Karpas-422 (cell line): ENCODE measurements around the gene CCDC33. TPM values are rescaled to one million over a fixed set of nuclear protein-coding genes. Genes with fewer than 3 reads are reported as not detected.

Experiments used
- DNase-seq: peaks from one replicate; pipeline ENCODE4 v3.0.0-alpha.2; 2015
- H2AFZ ChIP-seq: fragments of 200-600 bp; sonication (generic); 2 replicates; pipeline ENCODE4 v1.6.1; 2014; ENCODE audit warnings: antibody characterized with exemption, low read length, mixed read lengths
- H3K27ac ChIP-seq: fragments of 200-600 bp; sonication (generic); 2 replicates; pipeline ENCODE4 v1.5.1; 2014; ENCODE audit warnings: mild to moderate bottlenecking, low read length, moderate library complexity
- H3K27me3 ChIP-seq: fragments of 200-600 bp; sonication (generic); 2 replicates; pipeline ENCODE4 v1.6.1; 2014; ENCODE audit warnings: low read length, mixed read lengths
- H3K36me3 ChIP-seq: fragments of 200-600 bp; sonication (generic); 2 replicates; pipeline ENCODE4 v1.6.1; 2014; ENCODE audit warnings: low read length, mixed read lengths; ENCODE audit not compliant: insufficient read depth
- H3K4me1 ChIP-seq: fragments of 200-600 bp; sonication (generic); 2 replicates; pipeline ENCODE4 v1.6.1; 2014; ENCODE audit warnings: mild to moderate bottlenecking, low read length, mixed read lengths
- H3K4me2 ChIP-seq: fragments of 200-600 bp; sonication (generic); 2 replicates; pipeline ENCODE4 v1.6.1; 2014; ENCODE audit warnings: low read length, low read depth, mild to moderate bottlenecking; ENCODE audit not compliant: poor library complexity, severe bottlenecking
- H3K4me3 ChIP-seq: fragments of 200-600 bp; sonication (generic); 2 replicates; pipeline ENCODE4 v1.5.1; 2014; ENCODE audit warnings: mild to moderate bottlenecking, antibody characterized with exemption, low read length, mixed read lengths
- H3K79me2 ChIP-seq: fragments of 200-600 bp; sonication (generic); 2 replicates; pipeline ENCODE4 v1.6.1; 2014; ENCODE audit warnings: mild to moderate bottlenecking, low read length, mixed read lengths
- H3K9ac ChIP-seq: fragments of 200-600 bp; sonication (generic); 2 replicates; pipeline ENCODE4 v1.6.0; 2014; ENCODE audit warnings: low read length
- H3K9me2 ChIP-seq: fragments of 200-600 bp; sonication (generic), shearing (Covaris generic); replicated peaks from 2 replicates; pipeline ENCODE4 v1.6.0; 2014; ENCODE audit warnings: mild to moderate bottlenecking, low read length, moderate library complexity; ENCODE audit not compliant: insufficient read depth
- H3K9me3 ChIP-seq: fragments of 300-700, 200-600 bp; sonication (generic); 2 replicates; pipeline ENCODE4 v1.6.1; 2014; ENCODE audit warnings: low read length, mixed read lengths
- H4K20me1 ChIP-seq: fragments of 200-600 bp; sonication (generic); 2 replicates; pipeline ENCODE4 v1.6.1; 2014; ENCODE audit warnings: mild to moderate bottlenecking, antibody characterized with exemption, low read length, low read depth; ENCODE audit not compliant: insufficient read depth
- total RNA-seq: library from RNA; depleted of rRNA; stranded (reverse); fragments of >200 nt; shearing (Covaris generic); gene quantifications from 2 replicates; pipeline ENCODE4 v1.2.3, GENCODE V29; 2014; ENCODE audit warnings: low replicate concordance

CCDC33 gene
- total RNA-seq, 1 experiment from 2014 or later: not detected

- Histone ChIP-seq H3K9me2 (no peaks in the 10 kb centered on the region), H3K4me2 (no peak overlapping the region), H4K20me1 (peaks cover 3% of the 10 kb centered on the region), H3K9ac (no peak overlapping the region), H3K9me3 (no peaks in the 10 kb centered on the region), H3K4me3 (no peak overlapping the region), H3K4me1 (no peaks in the 10 kb centered on the region), H3K79me2 (no peaks in the 10 kb centered on the region), H3K27ac (no peak overlapping the region), H2AFZ (no peak overlapping the region), H3K27me3 (no peaks in the 10 kb centered on the region), H3K36me3 (no peaks in the 10 kb centered on the region)
- no peak for DNase-seq
Measured at GRCh38 chr15:74300057-74300795, 64.1 kb downstream of the CCDC33 start.

- Histone ChIP-seq H3K9me3 (no peaks in the 10 kb centered on the region), H3K9me2 (no peaks in the 10 kb centered on the region), H3K27ac (no peak overlapping the region), H3K4me2 (no peak overlapping the region), H2AFZ (no peak overlapping the region), H4K20me1 (peaks cover 3% of the 10 kb centered on the region), H3K4me3 (no peak overlapping the region), H3K27me3 (no peaks in the 10 kb centered on the region), H3K36me3 (no peaks in the 10 kb centered on the region), H3K4me1 (no peaks in the 10 kb centered on the region), H3K79me2 (no peaks in the 10 kb centered on the region), H3K9ac (no peak overlapping the region)
- no peak for DNase-seq
Measured at GRCh38 chr15:74301583-74302361, 65.6 kb downstream of the CCDC33 start.

GRCh38 chr15:74302821-74303359 is 66.8 kb downstream of the CCDC33 start:
- Histone ChIP-seq H3K79me2 (no peaks in the 10 kb centered on the region), H2AFZ (no peak overlapping the region), H4K20me1 (peaks cover 3% of the 10 kb centered on the region), H3K27ac (no peak overlapping the region), H3K4me2 (no peak overlapping the region), H3K27me3 (no peaks in the 10 kb centered on the region), H3K9ac (no peak overlapping the region), H3K4me3 (no peak overlapping the region), H3K9me2 (no peaks in the 10 kb centered on the region), H3K36me3 (no peaks in the 10 kb centered on the region), H3K9me3 (no peaks in the 10 kb centered on the region), H3K4me1 (no peaks in the 10 kb centered on the region)
- DNase-seq: peak; percentile 74

- H3K36me3 ChIP-seq: no peaks in the 10 kb centered on the region
- H3K9me3 ChIP-seq: no peaks in the 10 kb centered on the region
- H3K79me2 ChIP-seq: no peaks in the 10 kb centered on the region
- H3K9ac ChIP-seq: no peak overlapping the region
- H3K9me2 ChIP-seq: no peaks in the 10 kb centered on the region
- H3K27ac ChIP-seq: no peak overlapping the region
- peaks cover 3% of the 10 kb centered on the region for H4K20me1 ChIP-seq
- H3K4me3 ChIP-seq: no peak overlapping the region
- no peaks in the 10 kb centered on the region for H3K27me3 ChIP-seq
- no peak overlapping the region for H2AFZ ChIP-seq
- no peak overlapping the region for H3K4me2 ChIP-seq
- DNase-seq: no peak
- H3K4me1 ChIP-seq: no peaks in the 10 kb centered on the region
Measured at GRCh38 chr15:74303741-74304309, 67.7 kb downstream of the CCDC33 start.

GRCh38 chr15:74304431-74304830 is 68.3 kb downstream of the CCDC33 start:
- peaks cover 3% of the 10 kb centered on the region for H4K20me1 ChIP-seq
- H3K36me3 ChIP-seq: no peaks in the 10 kb centered on the region
- H3K79me2 ChIP-seq: no peaks in the 10 kb centered on the region
- no peaks in the 10 kb centered on the region for H3K9me2 ChIP-seq
- no peak overlapping the region for H2AFZ ChIP-seq
- no peak overlapping the region for H3K9ac ChIP-seq
- DNase-seq: no peak
- no peak overlapping the region for H3K4me2 ChIP-seq
- H3K27ac ChIP-seq: no peak overlapping the region
- H3K4me3 ChIP-seq: no peak overlapping the region
- H3K4me1 ChIP-seq: no peaks in the 10 kb centered on the region
- no peaks in the 10 kb centered on the region for H3K27me3 ChIP-seq
- H3K9me3 ChIP-seq: no peaks in the 10 kb centered on the region

GRCh38 chr15:74305687-74306086 is 69.6 kb downstream of the CCDC33 start:
- Histone ChIP-seq H3K27ac (no peak overlapping the region), H3K9ac (no peak overlapping the region), H3K9me3 (no peaks in the 10 kb centered on the region), H3K9me2 (no peaks in the 10 kb centered on the region), H3K79me2 (no peaks in the 10 kb centered on the region), H3K27me3 (no peaks in the 10 kb centered on the region), H3K4me2 (no peak overlapping the region), H2AFZ (no peak overlapping the region), H3K4me3 (no peak overlapping the region), H4K20me1 (peaks cover 3% of the 10 kb centered on the region), H3K36me3 (no peaks in the 10 kb centered on the region), H3K4me1 (no peaks in the 10 kb centered on the region)
- DNase-seq: no peak

GRCh38 chr15:74306781-74307217 is 70.7 kb downstream of the CCDC33 start:
- no peaks in the 10 kb centered on the region for H3K4me1 ChIP-seq
- H3K79me2 ChIP-seq: no peaks in the 10 kb centered on the region
- H3K4me2 ChIP-seq: no peak overlapping the region
- H3K4me3 ChIP-seq: no peak overlapping the region
- no peaks in the 10 kb centered on the region for H3K27me3 ChIP-seq
- no peaks in the 10 kb centered on the region for H3K9me2 ChIP-seq
- no peak overlapping the region for H3K9ac ChIP-seq
- H2AFZ ChIP-seq: no peak overlapping the region
- H3K27ac ChIP-seq: no peak overlapping the region
- no peak for DNase-seq
- H3K36me3 ChIP-seq: no peaks in the 10 kb centered on the region
- H3K9me3 ChIP-seq: no peaks in the 10 kb centered on the region
- H4K20me1 ChIP-seq: peaks cover 3% of the 10 kb centered on the region
